Common myeloid progenitor, CD34-positive (primary cell): ENCODE data around the gene RPL18.
"Not testable (repeated sequence)": the region's sequence is repeated elsewhere in the genome, so short reads cannot be mapped to it uniquely, and the experiment has no call there.

Experiments used
- CTCF ChIA-PET: fragments of 350-600 bp; sonication (Branson Sonifier 250); formaldehyde crosslinking; loops from one replicate; lab custom pipeline; 2021; ENCODE audit warnings: antibody characterized with exemption; lab: Charles Lee
- POLR2A ChIA-PET: fragments of 350-600 bp; sonication (Branson Sonifier 250); formaldehyde crosslinking; loops from one replicate; lab custom pipeline; 2021; ENCODE audit warnings: antibody characterized with exemption; lab: Charles Lee
- DNase-seq, 3 donors: peaks; one replicate each; pipeline versions ENCODE4 v3.0.0 to v3.0.0-alpha.2; 2013
- H3K27ac ChIP-seq, 2 experiments: 1 replicate in 1 of 2; 2 replicates in 1 of 2; pipeline ENCODE4 v1.7.0; 2013; ENCODE audit warnings: inconsistent platforms in 2 of 2, low read length in 2 of 2, mild to moderate bottlenecking in 2 of 2, low read depth in 1 of 2, moderate library complexity in 1 of 2; ENCODE audit not compliant: severe bottlenecking in 2 of 2, insufficient read depth in 1 of 2, poor library complexity in 1 of 2
- H3K27me3 ChIP-seq, 5 experiments: replicated peaks in 2 of 5; 1 replicate in 3 of 5; 2 replicates in 2 of 5; pipeline versions ENCODE4 v1.6.1 to v1.7.0; 2013; ENCODE audit warnings: low read length in 4 of 5, mild to moderate bottlenecking in 2 of 5, moderate library complexity in 2 of 5, inconsistent platforms in 1 of 5; ENCODE audit not compliant: insufficient read depth in 5 of 5, control insufficient read depth in 4 of 5
- H3K36me3 ChIP-seq, 4 experiments: 1 replicate in 2 of 4; 2 replicates in 2 of 4; pipeline versions ENCODE4 v1.6.1 to v1.7.0; 2013; ENCODE audit warnings: low read length in 3 of 4, control low read depth in 1 of 4, mild to moderate bottlenecking in 1 of 4; ENCODE audit not compliant: control insufficient read depth in 4 of 4, insufficient read depth in 4 of 4
- H3K4me1 ChIP-seq, 4 experiments: 1 replicate in 3 of 4; 2 replicates in 1 of 4; pipeline versions ENCODE4 v1.6.1 to v1.7.1; 2013; ENCODE audit warnings: low read length in 3 of 4, mild to moderate bottlenecking in 3 of 4, control low read depth in 1 of 4, inconsistent platforms in 1 of 4, moderate library complexity in 1 of 4; ENCODE audit not compliant: control insufficient read depth in 4 of 4, insufficient read depth in 4 of 4; ENCODE audit errors: control extremely low read depth in 1 of 4
- H3K4me3 ChIP-seq, 7 experiments: 1 replicate in 4 of 7; 2 replicates in 3 of 7; pipeline versions ENCODE4 v1.5.1 to v1.7.0; 2013; ENCODE audit warnings: mild to moderate bottlenecking in 7 of 7, low read length in 6 of 7, moderate library complexity in 6 of 7, inconsistent platforms in 2 of 7, low read depth in 2 of 7, control low read depth in 1 of 7; ENCODE audit not compliant: insufficient read depth in 4 of 7, control insufficient read depth in 1 of 7; ENCODE audit errors: extremely low read depth in 1 of 7
- H3K9me3 ChIP-seq, 5 experiments: 1 replicate in 4 of 5; 2 replicates in 1 of 5; pipeline versions ENCODE4 v1.6.1 to v1.7.1; 2013; ENCODE audit warnings: low read length in 4 of 5, mild to moderate bottlenecking in 2 of 5, inconsistent platforms in 1 of 5, low read depth in 1 of 5, moderate library complexity in 1 of 5; ENCODE audit not compliant: control insufficient read depth in 4 of 5, insufficient read depth in 2 of 5; ENCODE audit errors: control extremely low read depth in 1 of 5
- WGBS: methylation state at CpG from one replicate; pipeline ENCODE4 v1.1.5; 2013; ENCODE audit not compliant: insufficient coverage; 5-methylcytosine and 5-hydroxymethylcytosine counted together

RPL18 gene

DNA sequence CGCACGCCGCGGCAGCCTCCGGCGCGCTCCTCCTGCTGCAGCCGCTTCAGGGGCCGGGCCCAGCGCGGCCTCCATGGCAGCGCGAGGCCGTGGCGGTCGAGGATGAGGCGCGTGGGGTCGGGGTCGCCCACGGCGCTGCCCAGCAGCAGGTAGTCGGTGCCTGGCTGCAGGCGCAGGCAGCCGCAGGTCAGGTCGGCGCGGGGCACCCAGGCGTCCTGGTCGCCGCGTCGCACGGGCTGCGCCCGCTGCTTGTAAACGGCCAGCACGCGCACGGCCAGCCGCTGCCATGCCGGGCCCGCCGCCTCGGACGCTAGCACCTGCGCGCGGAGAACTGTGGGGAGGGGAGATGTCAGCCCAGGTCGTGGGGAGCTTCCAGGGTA lies 42.7 kb upstream of the RPL18 start:
- Histone ChIP-seq H3K4me1 (peaks cover 0 to 9% (median 6%) of the 10 kb centered on the region in 4 experiments), H3K27me3 (no peaks in the 10 kb centered on the region), H3K9me3 (no peaks in the 10 kb centered on the region), H3K27ac (no peak overlapping the region), H3K36me3 (no peaks in the 10 kb centered on the region), H3K4me3 (no peak overlapping the region)
- POLR2A ChIA-PET = no interaction called here
- CTCF ChIA-PET = interaction anchor here (2.3 kb wide), 1 partner anchor 13 kb away, joined by 9 read pairs; no protein-coding TSS in a partner anchor
- WGBS = 96% methylated on average over 50 of the region's 50 CpGs
- DNase-seq = no peak

- Histone ChIP-seq H3K9me3 (no peaks in the 10 kb centered on the region), H3K4me1 (peaks cover 0 to 9% (median 6%) of the 10 kb centered on the region in 4 experiments), H3K4me3 (peak overlapping the region in 4 of 7 experiments; percentile 21 to 57 (median 46)), H3K27me3 (no peaks in the 10 kb centered on the region), H3K27ac (peak overlapping the region; percentile 55 to 85), H3K36me3 (no peaks in the 10 kb centered on the region)
- DNase-seq = peak; percentile 91 to 96 (median 94)
- ChIA-PET POLR2A (no interaction called here), CTCF (interaction anchor here (2.3 kb wide), 1 partner anchor 14 kb away, joined by 9 read pairs; no protein-coding TSS in a partner anchor)
- 51% methylated on average over 31 of the region's 35 CpGs for WGBS
Observed at GRCh38 chr19:48660852-48661710, 42.1 kb upstream of the RPL18 start.

GRCh38 chr19:48659768-48660167 lies 40.8 kb upstream of the RPL18 start:
- Histone ChIP-seq H3K4me1 (peaks cover 0 to 10% (median 7%) of the 10 kb centered on the region in 4 experiments), H3K27ac (no peak overlapping the region), H3K9me3 (no peaks in the 10 kb centered on the region), H3K36me3 (no peaks in the 10 kb centered on the region), H3K27me3 (no peaks in the 10 kb centered on the region), H3K4me3 (no peak overlapping the region)
- no peak for DNase-seq
- POLR2A ChIA-PET = no interaction called here
- CTCF ChIA-PET = interaction anchor here (2.3 kb wide), 1 partner anchor 15 kb away, joined by 9 read pairs; no protein-coding TSS in a partner anchor
- WGBS = 84% methylated on average over 5 of the region's 5 CpGs

- Histone ChIP-seq H3K27me3 (no peaks in the 10 kb centered on the region), H3K4me3 (no peak overlapping the region), H3K36me3 (no peaks in the 10 kb centered on the region), H3K27ac (no peak overlapping the region), H3K4me1 (peaks cover 0 to 16% (median 13%) of the 10 kb centered on the region in 4 experiments), H3K9me3 (no peaks in the 10 kb centered on the region)
- 100% methylated on average over 2 of the region's 6 CpGs for WGBS
- POLR2A ChIA-PET = no interaction called here
- CTCF ChIA-PET = interaction anchor here (3.7 kb wide), 1 partner anchor 16 kb away, joined by 18 read pairs; no protein-coding TSS in a partner anchor
- DNase-seq = no peak
Observed at GRCh38 chr19:48658483-48658882, 39.5 kb upstream of the RPL18 start.

GRCh38 chr19:48657828-48658227 lies 38.9 kb upstream of the RPL18 start:
- H3K36me3 ChIP-seq, H3K27me3 ChIP-seq, H3K9me3 ChIP-seq, DNase-seq, H3K4me3 ChIP-seq, H3K27ac ChIP-seq: not testable (repeated sequence)
- ChIA-PET POLR2A (interaction anchor here (0.6 kb wide), 1 partner anchor 335 kb away, joined by 3 read pairs; the partner anchor contains the start of gene GYS1), CTCF (interaction anchor here (3.7 kb wide), 1 partner anchor 17 kb away, joined by 18 read pairs; no protein-coding TSS in a partner anchor)
- H3K4me1 ChIP-seq = peaks cover 0 to 21% (median 14%) of the 10 kb centered on the region in 4 experiments
- WGBS = 100% methylated on average over 1 of the region's 5 CpGs

GRCh38 chr19:48656840-48657474 lies 38.0 kb upstream of the RPL18 start:
- H3K36me3 ChIP-seq = no peaks in the 10 kb centered on the region
- ChIA-PET POLR2A (interaction anchor here (0.6 kb wide), 1 partner anchor 336 kb away, joined by 3 read pairs; the partner anchor contains the start of gene GYS1), CTCF (interaction anchor here (1.1 to 3.7 kb wide), 2 partner anchors 18 to 56 kb away, joined by 3 to 18 read pairs; no protein-coding TSS in a partner anchor)
- 87% methylated on average over 14 of the region's 16 CpGs for WGBS
- no peaks in the 10 kb centered on the region for H3K9me3 ChIP-seq
- H3K27me3 ChIP-seq = no peaks in the 10 kb centered on the region
- H3K4me1 ChIP-seq = peaks cover 0 to 26% (median 15%) of the 10 kb centered on the region in 4 experiments
- DNase-seq = no peak
- no peak overlapping the region for H3K4me3 ChIP-seq
- no peak overlapping the region for H3K27ac ChIP-seq
